HG02623 (cell line): ENCODE measurements around the gene DCC.
"Not testable (repeated sequence)": the region's sequence is repeated elsewhere in the genome, so short reads cannot be mapped to it uniquely, and the experiment has no call there.

Experiments
- ATAC-seq: cut with Tn5 transposase; IDR thresholded peaks from one replicate; pipeline ENCODE4 v1.9.1; 2021; ENCODE audit warnings: moderate library complexity; ENCODE audit not compliant: unreplicated experiment

The DCC gene

GRCh38 chr18:53375621-53376020, 1035.6 kb downstream of the DCC start:
- ATAC-seq, result no peak

- peak; percentile 43 for ATAC-seq
These were observed 1040.2 kb downstream of the DCC start for GRCh38 chr18:53380063-53380639.

- ATAC-seq, result no peak
These were observed 1042.9 kb downstream of the DCC start for GRCh38 chr18:53382870-53383269.

DNA sequence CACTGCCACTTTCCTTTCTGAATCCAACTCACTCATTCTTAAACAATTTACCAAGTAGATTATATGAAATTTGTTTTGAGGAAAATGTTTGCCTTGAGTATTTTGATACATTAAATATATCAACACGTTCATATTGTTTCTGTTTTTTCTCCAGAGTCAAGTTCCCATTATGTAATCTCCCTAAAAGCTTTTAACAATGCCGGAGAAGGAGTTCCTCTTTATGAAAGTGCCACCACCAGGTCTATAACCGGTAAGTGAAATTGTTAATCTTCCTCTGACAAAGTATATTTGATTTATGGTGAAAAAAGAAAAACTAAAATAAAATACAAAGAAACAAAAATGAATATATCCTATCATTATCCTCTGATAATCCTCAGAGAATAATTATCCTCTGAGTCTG, 1045.9 kb downstream of the DCC start:
- ATAC-seq, result no peak

GRCh38 chr18:53387581-53387980, 1047.6 kb downstream of the DCC start:
- no peak for ATAC-seq

DNA sequence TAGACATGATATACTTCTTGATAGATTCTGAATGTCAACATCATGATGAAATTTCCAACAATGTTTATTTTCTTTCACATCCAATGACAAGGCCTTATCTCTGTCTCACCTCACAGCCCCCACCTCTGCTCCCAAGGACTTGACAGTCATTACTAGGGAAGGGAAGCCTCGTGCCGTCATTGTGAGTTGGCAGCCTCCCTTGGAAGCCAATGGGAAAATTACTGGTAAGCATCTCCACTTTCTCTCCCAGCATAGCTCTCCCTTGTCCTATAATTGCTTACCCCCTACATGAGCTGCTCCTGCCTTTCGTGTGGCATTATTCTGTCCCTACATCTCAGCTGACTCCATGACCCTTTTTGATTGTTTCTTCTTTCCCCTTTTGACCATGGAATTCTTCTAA, 1062.7 kb downstream of the DCC start:
- ATAC-seq, result no peak

DNA sequence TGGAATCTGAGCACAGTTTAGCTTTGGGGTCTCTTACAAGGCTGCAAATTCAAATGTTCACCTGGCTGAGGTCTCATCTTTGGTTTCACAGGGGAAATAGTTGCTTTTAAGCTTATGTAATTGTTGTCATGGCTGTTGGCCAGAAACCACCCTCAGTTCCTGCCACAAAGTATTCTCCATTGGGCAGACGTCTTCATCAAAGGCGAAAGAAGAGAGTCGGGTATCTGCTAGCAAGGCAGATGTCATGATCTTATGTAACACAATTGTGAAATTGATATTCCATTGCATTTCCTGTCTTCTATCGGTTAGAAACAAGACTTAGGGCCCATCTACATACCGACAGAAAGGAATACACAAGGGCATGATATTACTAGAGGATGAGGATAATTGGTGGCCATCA, 1068.3 kb downstream of the DCC start:
- no peak for ATAC-seq

GRCh38 chr18:53411511-53411910, 1071.5 kb downstream of the DCC start:
- no peak for ATAC-seq

- no peak for ATAC-seq
These were observed 1077.0 kb downstream of the DCC start for GRCh38 chr18:53417003-53417402.

DNA sequence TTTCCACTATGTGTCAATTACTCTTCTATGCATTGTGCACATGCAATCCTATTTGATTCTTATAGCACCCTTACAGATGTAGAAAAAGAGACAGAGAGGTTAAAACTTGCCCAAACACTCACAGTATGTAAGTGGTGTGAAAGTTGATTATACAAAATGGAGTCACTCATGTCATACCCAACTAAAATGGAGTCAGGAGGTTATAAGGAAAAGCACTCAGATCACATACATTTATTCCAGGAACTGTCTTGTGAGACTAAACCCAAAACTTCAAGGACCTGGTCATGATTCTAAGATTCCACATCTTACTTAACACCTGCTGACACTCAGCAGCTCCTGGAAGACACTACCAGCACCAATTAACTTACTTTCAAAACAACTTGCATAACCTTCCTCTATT, 1081.9 kb downstream of the DCC start:
- no peak for ATAC-seq

- ATAC-seq, result no peak
These were observed 1082.9 kb downstream of the DCC start for GRCh38 chr18:53422896-53423295.

GRCh38 chr18:53426666-53427184, 1086.7 kb downstream of the DCC start:
- no peak for ATAC-seq

GRCh38 chr18:53441761-53442414, 1101.9 kb downstream of the DCC start:
- ATAC-seq, result no peak

GRCh38 chr18:53442415-53442783, 1102.4 kb downstream of the DCC start:
- no peak for ATAC-seq

DNA sequence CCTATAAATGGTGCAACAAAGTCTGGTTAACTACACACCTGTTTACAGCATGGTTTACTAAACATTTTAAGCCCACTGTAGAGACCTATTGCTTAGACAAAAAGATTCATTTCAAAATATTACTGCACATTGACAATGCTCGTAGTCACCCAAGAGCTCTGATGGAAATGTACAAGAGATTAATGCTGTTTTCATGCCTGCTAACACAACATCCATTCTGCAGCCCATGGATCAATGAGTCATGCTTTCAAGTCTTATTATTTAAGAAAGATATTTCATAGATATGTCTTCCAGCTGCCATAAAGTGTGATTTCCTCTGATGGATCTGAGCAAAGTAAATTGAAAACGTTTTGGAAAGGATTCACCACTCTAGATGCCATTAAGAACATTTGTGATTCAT, 1103.3 kb downstream of the DCC start:
- no peak for ATAC-seq

- ATAC-seq, result no peak
These were observed 1103.8 kb downstream of the DCC start for GRCh38 chr18:53443831-53444230.

GRCh38 chr18:53451902-53452301, 1111.9 kb downstream of the DCC start:
- no peak for ATAC-seq

- no peak for ATAC-seq
These were observed 1117.1 kb downstream of the DCC start for GRCh38 chr18:53457068-53457467.

DNA sequence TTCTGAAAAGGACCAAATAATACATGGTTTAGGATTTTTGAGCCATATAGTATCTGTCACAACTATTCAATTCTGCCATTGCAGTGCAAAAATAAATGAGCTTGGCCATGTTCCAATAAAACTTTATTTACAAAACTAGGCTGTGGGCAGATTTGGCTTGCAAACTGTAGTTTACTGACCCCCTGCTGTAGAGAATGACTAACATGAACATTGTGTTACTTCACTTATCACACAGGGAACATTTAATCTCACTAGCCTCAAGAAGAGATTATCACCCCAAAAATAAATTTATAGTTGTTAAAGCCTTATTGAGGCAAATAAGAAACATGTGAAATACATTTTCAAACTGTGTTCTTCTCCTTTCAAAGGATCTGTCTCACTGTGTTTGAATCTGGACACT, 1118.3 kb downstream of the DCC start:
- no peak for ATAC-seq

GRCh38 chr18:53458944-53459580, 1119.1 kb downstream of the DCC start:
- no peak for ATAC-seq

- ATAC-seq, result no peak
These were observed 1127.8 kb downstream of the DCC start for GRCh38 chr18:53467756-53468155.

DNA sequence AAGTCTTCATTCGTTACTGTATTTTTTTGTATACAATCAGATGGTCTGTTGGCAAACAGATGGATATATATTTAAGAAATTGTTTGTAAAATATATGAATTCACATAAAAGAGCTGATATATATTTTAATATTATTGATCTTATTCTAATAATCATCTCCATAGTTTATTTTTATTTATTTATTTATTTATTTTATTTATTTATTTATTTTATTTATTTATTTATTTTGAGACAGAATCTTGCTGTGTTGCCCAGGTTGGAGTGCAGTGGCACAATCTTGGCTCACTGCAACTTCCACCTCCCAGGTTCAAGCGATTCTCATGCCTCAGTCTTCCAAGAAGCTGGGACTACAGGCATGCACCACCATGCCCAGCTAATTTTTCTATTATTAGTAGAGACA, 1128.2 kb downstream of the DCC start:
- not testable (repeated sequence) for ATAC-seq
